Subcutaneous adipose tissue (tissue), 4 donors: Measurements from ENCODE around the gene RFPL1. TPM values are rescaled to one million over a fixed set of nuclear protein-coding genes. Genes with fewer than 3 reads are reported as not detected.

ENCODE experiments used
- CTCF ChIP-seq: fragments of 450-650 bp; IDR thresholded peaks from one replicate; pipeline ENCODE4 v1.5.1; 2016; ENCODE audit warnings: low read depth, mild to moderate bottlenecking, control low read depth, antibody characterized with exemption, moderate library complexity
- total RNA-seq, 4 donors: library from RNA; depleted of rRNA; stranded (reverse); fragments of >200 nt; gene quantifications; one replicate each; pipeline ENCODE4 v1.1.0, GENCODE V29; 2016

The RFPL1 gene
- total RNA-seq, 4 donors from 2014 or later = not detected

- no peak for TF ChIP-seq CTCF
Observed at GRCh38 chr22:29480512-29481264, 42.3 kb downstream of the RFPL1 start.

- TF ChIP-seq CTCF = no peak
Observed at GRCh38 chr22:29481265-29482000, 43.0 kb downstream of the RFPL1 start.

- no peak for TF ChIP-seq CTCF
Observed at GRCh38 chr22:29482253-29482652, 43.9 kb downstream of the RFPL1 start.

- TF ChIP-seq CTCF = no peak
Observed at GRCh38 chr22:29482726-29483125, 44.3 kb downstream of the RFPL1 start.

GRCh38 chr22:29483254-29483653 is 44.9 kb downstream of the RFPL1 start:
- TF ChIP-seq CTCF = no peak

- TF ChIP-seq CTCF = no peak
Observed at GRCh38 chr22:29484642-29485041, 46.3 kb downstream of the RFPL1 start.

- TF ChIP-seq CTCF = no peak
Observed at GRCh38 chr22:29485448-29485847, 47.1 kb downstream of the RFPL1 start.
